ENCODE results near the gene TUBG1. TPM values are rescaled to one million over a fixed set of nuclear protein-coding genes. Genes with fewer than 3 reads are reported as not detected.

TUBG1 gene
- total and polyA plus RNA-seq, 4 donors: 12.5 to 51.1 (median 27.1) TPM

- H3K9me3 ChIP-seq (ENCODE audit: control insufficient read depth in 4 of 4, low read length in 3 of 4): no peaks in the 10 kb centered on the region
- H3K27me3 ChIP-seq (ENCODE audit: control insufficient read depth in 4 of 4, insufficient read depth in 4 of 4, low read length in 3 of 4): no peaks in the 10 kb centered on the region
- DNase-seq (ENCODE audit: low spot score): peak; percentile 97
- H3K36me3 ChIP-seq (ENCODE audit: control insufficient read depth in 4 of 4, insufficient read depth in 3 of 4, low read depth in 1 of 4, low read length in 3 of 4): peaks cover 10 to 32% (median 24%) of the 10 kb centered on the region in 4 donors
- peaks cover 13 to 82% (median 64%) of the 10 kb centered on the region in 4 donors for H3K4me1 ChIP-seq (ENCODE audit: control insufficient read depth in 4 of 4, insufficient read depth in 4 of 4, low read length in 3 of 4)
- peak; percentile 39 for TF ChIP-seq SP1 (IDR thresholded peaks at IDR 0.05)
- peak in 1 of 2 donors; percentile 77 for TF ChIP-seq GABPA (IDR thresholded peaks at IDR 0.05 in 1 of 2, conservative IDR thresholded peaks at IDR 0.05 in 1 of 2)
- no peak for TF ChIP-seq NR2F2 (IDR thresholded peaks at IDR 0.05)
- H3K9ac ChIP-seq (ENCODE audit: low read depth in 1 of 2, low read length in 2 of 2): peak within 1 kb of the TSS; percentile 18 to 87
- peak within 1 kb of the TSS; percentile 70 to 82 (median 71) for H3K4me3 ChIP-seq (ENCODE audit: low read depth in 1 of 3, low read length in 3 of 3)
- peak within 1 kb of the TSS; percentile 75 to 90 for H3K27ac ChIP-seq (ENCODE audit: low read depth in 1 of 2, low read length in 2 of 2)
- WGBS: under 1% methylated on average over 72 of the region's 72 CpGs
These were observed 42.5 kb upstream of the TUBG1 start, which contains the start of gene MLX for GRCh38 chr17:42566883-42567573. TSS of gene MLX (plus strand) at chr17:42567100. CDS start at chr17:42567125, 25 bp downstream.

- Histone ChIP-seq H3K36me3 (ENCODE audit: control insufficient read depth in 4 of 4, insufficient read depth in 3 of 4, low read depth in 1 of 4, low read length in 3 of 4) (peaks cover 11 to 46% (median 36%) of the 10 kb centered on the region in 4 donors), H3K4me3 (ENCODE audit: low read depth in 1 of 3, low read length in 3 of 3) (no peak overlapping the region), H3K27ac (ENCODE audit: low read depth in 1 of 2, low read length in 2 of 2) (no peak overlapping the region), H3K4me1 (ENCODE audit: control insufficient read depth in 4 of 4, insufficient read depth in 4 of 4, low read length in 3 of 4) (peaks cover 13 to 71% (median 57%) of the 10 kb centered on the region in 4 donors), H3K27me3 (ENCODE audit: control insufficient read depth in 4 of 4, insufficient read depth in 4 of 4, low read length in 3 of 4) (no peaks in the 10 kb centered on the region), H3K9me3 (ENCODE audit: control insufficient read depth in 4 of 4, low read length in 3 of 4) (no peaks in the 10 kb centered on the region), H3K9ac (ENCODE audit: low read depth in 1 of 2, low read length in 2 of 2) (no peak overlapping the region)
- DNase-seq (ENCODE audit: low spot score): no peak
- WGBS: 88% methylated on average over 14 of the region's 14 CpGs
- no peak for TF ChIP-seq FOXA1 (IDR thresholded peaks at IDR 0.05)
- no peak for TF ChIP-seq MAX (IDR thresholded peaks at IDR 0.05)
- no peak for TF ChIP-seq EGR1 (IDR thresholded peaks at IDR 0.05; ENCODE audit: low read depth in 2 of 2)
- no peak for TF ChIP-seq HNF4A (conservative IDR thresholded peaks at IDR 0.05)
- TF ChIP-seq NR2F2 (IDR thresholded peaks at IDR 0.05): no peak
- TF ChIP-seq JUND (IDR thresholded peaks at IDR 0.05): no peak
- TF ChIP-seq CTCF (IDR thresholded peaks at IDR 0.05; ENCODE audit: low read depth, low read length, missing input control): no peak
- TF ChIP-seq YY1 (IDR thresholded peaks at IDR 0.05): no peak
- no peak for TF ChIP-seq REST (IDR thresholded peaks at IDR 0.05)
- TF ChIP-seq GABPA (IDR thresholded peaks at IDR 0.05 in 1 of 2, conservative IDR thresholded peaks at IDR 0.05 in 1 of 2): no peak
- TF ChIP-seq RAD21 (IDR thresholded peaks at IDR 0.05): no peak
- TF ChIP-seq ZBTB33 (IDR thresholded peaks at IDR 0.05): no peak
- TF ChIP-seq TAF1 (conservative IDR thresholded peaks at IDR 0.05): no peak
- TF ChIP-seq HNF4G (IDR thresholded peaks at IDR 0.05): no peak
- no peak for TF ChIP-seq SP1 (IDR thresholded peaks at IDR 0.05)
- TF ChIP-seq FOXA2 (IDR thresholded peaks at IDR 0.05): no peak
- TF ChIP-seq RXRA (IDR thresholded peaks at IDR 0.05): no peak
- TF ChIP-seq ATF3 (IDR thresholded peaks at IDR 0.05): no peak
These were observed 41.0 kb upstream of the TUBG1 start for GRCh38 chr17:42568341-42569111.

Data from liver (tissue), 9 donors.